ENCODE measurements around the gene PTGR3.
"Not testable (repeated sequence)": the region's sequence is repeated elsewhere in the genome, so short reads cannot be mapped to it uniquely, and the experiment has no call there.

PTGR3 gene

DNA sequence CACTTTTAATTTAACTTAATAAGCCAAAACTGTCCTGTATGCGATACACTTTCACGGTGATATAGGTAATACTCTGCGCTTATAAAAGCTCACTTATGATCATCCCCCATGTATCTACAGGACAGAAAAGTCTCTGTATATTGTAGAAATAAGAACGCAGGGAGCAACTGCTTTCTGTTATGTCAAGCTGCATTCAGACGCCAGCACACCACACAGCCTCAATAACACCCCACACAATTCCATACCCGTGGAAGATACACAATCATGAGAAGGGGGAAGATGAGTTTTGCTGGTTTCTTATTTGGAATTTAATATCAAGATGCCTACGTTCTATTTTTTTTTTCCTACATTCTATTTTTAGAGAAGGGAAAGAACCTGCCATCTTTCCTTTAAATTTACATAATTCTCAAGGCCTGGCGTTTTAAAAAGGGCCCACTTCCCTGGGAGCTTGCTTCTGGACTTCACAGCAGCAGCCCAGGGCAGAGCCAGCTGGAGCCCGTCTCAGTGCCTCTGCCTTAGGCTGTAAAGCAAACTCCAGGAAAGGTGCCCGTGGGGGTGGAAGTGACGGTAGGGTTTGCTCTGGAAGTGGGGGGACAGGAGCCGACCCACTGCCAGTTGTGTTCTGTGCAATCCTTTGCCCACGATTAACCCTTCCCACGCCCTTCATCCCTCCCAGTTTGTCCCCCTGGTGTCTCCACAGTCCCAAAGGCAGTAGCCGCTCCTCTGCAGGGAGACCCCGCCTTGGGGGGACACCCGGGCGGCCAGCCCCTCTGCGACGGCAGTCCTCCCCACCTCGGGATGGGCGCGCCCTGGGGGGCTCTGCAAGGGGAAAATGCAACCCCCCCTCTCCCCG lies 5.3 kb downstream of the PTGR3 start:
- DNase-seq (ENCODE audit: low read depth, low spot score) = no peak

DNA sequence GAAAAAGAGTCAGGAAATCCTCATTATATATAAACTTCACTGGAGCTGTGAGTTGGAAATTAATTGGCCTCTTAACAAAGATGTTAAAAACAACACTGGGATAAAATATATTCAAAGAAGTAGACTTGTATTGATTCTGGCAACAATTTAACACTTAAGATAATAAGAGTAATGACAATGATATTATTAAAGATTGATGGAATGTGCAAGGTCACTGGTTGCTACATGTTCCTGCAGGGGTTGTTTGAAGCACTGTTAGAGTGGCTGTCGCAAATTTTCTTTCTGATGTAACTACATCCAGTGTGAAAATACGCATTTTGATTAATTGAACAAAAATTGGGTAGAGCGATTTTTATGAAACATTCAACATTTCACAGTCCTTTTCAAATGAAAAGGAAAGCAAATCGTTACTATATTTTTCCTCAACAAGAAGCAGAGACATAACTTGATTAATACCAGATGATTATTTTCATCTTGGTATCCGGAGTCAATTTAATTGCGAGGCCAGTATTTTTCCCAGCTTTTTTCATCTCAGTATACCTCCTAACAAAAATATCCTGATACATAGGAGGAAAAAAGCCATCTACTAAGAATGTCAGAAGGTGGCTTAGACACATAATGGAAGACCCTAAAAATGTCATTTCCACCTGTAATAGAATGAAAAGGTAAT lies 6.1 kb downstream of the PTGR3 start:
- DNase-seq (ENCODE audit: low read depth, low spot score) = no peak

DNA sequence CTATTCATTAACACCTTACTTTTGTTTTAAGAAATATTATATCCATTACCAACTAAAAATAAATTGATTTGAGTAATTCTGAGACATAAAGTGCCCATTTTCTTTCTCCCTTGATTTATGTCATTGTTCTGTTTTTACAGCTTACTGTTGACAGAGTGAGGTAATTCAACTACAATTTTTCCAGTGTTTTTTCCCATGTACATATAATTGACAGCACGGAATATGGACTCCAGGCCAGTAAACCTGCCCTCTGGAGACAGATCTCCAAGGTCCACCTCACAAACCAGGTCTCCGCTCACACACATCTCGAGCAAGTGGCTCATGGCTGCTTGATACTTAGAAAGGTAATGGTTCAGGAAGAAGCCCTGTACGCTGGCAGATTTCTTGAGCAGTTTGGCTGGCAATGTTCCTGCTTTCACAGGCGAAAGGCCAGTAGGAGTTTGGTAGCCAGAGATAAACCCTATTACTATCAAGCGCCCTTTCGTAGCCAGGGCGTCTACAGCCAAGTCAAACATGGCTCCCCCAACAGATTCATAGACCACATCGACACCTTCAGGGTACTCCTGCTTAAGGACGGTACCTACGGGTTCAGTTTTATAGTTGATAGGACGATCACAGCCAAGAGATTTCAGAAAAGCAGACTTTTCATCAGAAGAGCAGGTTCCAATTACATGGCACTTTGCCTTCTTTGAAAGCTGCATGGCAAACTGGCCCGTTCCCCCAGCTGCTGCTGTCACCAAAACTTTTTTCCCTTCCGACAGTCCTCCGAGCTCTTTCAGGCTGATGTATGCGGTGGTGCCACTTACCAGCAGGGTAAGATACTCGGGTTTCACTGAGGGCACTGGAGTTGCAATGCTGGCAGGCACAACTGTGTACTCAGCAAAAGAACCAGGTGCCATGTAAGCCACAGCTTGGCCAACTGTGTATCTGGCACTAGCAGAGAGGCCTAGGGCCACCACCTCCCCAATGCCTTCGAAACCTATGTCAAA lies 7.4 kb downstream of the PTGR3 start:
- DNase-seq (ENCODE audit: low read depth, low spot score) = no peak

DNA sequence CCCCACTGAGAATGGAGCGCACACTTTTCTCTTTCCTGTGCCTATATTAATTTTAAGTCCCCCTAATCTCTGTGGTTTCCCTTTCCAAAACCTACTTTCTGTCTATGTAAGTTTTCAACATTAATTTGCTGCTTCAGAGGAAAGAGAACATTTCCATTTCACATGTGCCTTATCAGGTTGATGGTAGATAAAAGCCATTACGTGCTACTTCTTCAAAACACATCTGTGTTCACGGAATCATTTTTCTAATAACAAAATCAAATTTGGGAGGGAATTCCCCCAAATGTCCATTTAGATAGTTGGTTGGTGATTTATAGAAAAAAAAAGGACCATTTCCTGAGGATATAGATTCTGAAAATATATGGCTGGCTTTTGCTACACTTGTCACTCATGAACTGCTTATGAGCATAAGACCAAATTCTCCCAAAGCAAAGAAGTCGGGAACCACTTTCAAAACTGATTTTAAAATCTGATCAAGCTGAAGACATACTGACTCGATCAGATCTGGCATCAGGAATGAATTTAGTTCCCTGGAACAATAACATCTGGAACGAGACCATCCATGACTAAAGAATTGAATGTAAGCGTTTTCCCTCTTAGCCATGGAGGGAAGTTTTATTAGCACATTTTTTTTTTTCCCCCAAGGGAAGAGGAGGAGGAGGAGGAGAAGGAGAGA lies 8.2 kb downstream of the PTGR3 start:
- DNase-seq (ENCODE audit: low read depth, low spot score) = no peak

DNA sequence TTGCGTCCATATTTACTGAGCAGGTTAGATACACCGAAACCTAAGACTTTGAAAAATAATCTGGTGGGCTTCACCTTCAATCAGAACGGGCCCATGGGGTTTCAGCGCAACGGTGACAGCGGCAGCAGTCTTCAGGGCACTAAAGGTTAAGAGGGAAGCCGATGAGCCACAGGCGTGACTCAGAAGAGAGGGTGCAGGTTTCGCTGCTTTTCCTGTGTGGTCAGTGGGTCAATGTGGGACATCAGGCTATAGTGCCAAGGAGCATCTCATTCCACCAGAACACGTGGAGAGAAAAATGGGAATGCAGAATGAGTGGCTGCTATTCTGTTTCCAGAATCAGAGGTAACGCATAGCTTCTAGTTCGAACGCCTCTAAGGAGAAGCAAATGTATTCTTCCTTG lies 8.9 kb downstream of the PTGR3 start:
- no peak for DNase-seq (ENCODE audit: low read depth, low spot score)

DNA sequence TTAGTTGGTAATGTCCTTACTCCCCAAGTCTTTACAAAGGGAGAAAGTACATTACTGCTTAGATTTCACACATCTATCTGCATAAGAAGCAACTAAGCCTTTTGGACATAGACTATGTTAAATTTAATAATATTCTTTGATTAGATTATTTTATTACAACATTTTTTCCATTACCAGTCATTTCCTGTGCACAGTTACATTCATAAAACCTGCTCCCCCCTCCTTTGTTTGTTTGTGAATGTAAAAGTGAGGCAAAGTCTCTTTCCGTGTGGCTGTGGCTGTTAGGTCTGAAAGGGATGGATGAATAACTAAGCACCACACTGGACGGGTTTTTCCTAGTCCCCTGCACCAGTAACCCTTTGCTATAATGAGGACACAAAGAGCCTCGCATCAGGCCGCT lies 9.6 kb downstream of the PTGR3 start:
- DNase-seq (ENCODE audit: low read depth, low spot score) = no peak

DNA sequence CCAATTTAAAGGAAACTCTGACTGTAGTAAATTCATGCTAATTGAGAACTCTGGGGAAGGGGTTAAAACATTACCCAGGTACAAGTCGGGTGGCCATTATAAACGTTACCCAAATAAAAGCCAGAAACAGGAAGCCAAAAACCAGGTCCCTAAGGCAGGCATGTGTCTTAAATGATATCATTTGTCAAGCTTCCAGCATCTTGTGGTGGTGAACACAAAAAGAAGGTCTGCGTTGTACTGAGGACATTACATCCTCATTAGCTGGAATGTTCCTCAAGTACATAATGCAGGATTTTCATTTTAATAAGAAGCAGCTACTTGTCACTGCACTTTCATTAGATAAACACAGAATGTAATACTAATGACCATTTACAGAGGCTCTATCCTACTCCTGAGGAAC lies 10.9 kb downstream of the PTGR3 start:
- DNase-seq (ENCODE audit: low read depth, low spot score) = no peak

DNA sequence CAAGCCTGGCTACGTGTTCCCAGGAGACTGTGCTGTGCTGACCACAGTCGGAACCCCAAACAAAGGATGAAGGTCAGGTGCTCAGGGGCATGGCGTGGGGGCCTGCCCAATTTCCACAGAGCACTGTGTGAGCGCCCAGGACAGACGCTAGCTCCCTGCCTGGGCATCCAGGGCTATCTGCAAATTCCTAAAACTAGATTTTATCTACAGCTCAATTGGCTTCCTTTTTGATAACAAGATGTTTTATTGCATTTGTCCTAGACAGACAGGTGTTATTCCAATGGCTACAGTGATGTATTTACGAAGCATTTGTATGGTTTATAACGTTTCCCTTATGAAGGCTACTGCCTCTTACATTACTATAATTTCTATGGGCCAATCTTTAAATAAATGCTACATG lies 16.0 kb downstream of the PTGR3 start:
- DNase-seq (ENCODE audit: low read depth, low spot score) = no peak

DNA sequence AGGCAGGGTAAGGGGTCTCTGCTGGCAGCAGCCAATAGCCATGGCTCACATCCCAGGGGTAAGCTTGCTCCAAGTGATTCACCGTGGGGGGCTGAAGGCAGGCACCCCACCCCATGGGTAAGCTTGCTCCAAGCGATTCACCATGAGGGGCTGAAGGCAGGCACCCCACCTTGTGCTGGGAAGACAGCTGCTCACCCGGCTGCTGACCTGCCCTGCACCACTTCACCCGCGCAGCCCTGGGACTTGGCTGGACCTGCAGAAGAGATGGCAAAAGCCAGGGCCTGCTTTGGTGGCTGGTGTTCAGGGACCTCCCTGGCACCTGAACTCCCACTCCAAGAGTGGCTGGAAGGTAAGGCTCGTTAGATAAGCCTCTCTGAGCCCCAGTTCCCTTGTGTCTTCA lies 19.2 kb downstream of the PTGR3 start:
- DNase-seq (ENCODE audit: low read depth, low spot score) = no peak

DNA sequence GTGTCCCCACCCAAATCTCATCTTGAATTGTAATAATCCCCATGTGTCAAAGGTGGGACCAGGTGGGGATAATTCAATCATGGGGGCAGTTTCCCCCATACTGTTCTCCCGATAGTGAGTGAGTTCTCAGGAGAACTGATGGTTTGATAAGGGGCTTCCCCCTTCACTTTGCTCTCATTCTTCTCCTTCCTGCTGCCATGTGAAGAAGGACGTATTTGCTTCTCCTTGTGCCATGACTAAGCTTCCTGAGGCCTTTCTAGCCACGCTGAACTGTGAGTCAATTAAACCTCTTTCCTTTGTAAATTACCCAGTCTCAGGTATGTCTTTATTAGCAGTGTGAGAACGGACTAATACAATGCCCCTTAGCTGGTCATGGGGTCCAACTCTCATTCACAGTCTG lies 21.2 kb downstream of the PTGR3 start:
- not testable (repeated sequence) for DNase-seq (ENCODE audit: low read depth, low spot score)

DNA sequence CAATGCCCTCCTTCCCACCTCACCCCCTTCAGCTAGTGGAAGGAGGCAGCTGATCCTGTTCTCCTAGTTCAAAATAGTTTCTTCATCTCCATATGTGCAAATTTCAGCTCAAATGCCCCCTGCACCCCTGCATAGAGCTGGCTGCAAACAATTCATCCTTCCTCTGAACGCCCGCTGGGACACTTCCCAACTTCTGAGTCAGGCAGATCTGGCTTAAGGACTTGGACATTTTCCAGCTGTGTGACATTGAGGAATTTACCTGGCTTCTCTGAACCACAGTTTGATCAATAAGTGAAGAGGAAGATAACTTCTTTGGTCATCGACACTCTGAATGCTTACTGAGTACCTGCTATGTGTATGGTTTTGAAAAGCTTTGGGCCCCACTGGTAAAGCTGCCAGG lies 23.5 kb downstream of the PTGR3 start:
- DNase-seq (ENCODE audit: low read depth, low spot score) = no peak

DNA sequence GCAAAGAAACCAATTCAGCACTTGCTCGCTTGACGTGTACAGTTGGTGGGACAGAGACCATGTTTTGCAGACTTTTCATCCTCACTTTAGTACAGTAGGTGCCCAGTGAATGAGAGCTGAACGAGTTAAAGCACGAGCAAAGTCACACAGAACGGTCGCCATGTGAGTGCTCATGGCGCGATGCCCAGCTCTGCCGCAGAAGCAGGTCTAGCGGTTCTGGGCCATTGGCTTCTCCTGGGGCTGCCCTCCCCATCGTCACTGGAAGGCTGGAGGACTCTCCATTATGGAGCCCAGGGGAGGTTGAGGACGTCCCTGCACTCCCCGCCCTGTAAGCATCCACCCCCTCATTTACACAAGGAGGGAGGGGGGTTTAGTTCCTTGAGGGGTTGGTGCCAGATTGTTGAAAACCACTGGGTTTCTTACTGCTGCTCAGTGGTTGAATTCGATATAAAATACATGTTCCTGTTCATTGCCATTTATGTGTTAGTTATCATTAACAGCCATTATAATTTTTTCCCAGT lies 24.9 kb downstream of the PTGR3 start:
- no peak for DNase-seq (ENCODE audit: low read depth, low spot score)

DNA sequence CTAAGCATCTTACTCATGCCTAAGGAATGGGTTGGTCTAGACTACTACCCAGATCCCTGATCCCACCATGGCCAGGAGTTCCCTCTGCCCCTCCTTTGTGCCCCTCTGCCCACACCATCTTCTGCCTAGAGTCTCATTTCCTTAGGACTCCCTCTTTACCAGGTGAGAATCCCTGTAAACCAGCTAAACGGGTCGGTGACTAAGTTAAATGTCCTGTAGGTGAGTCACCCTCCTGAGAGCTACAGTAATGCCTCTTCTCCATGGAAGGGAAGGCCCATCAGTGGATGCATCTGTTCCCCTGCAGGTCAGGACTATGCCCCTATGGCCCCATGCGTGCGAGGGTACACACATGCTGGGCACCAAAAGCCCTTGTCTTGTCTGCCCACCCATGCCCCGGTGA lies 25.4 kb downstream of the PTGR3 start:
- no peak for DNase-seq (ENCODE audit: low read depth, low spot score)

DNA sequence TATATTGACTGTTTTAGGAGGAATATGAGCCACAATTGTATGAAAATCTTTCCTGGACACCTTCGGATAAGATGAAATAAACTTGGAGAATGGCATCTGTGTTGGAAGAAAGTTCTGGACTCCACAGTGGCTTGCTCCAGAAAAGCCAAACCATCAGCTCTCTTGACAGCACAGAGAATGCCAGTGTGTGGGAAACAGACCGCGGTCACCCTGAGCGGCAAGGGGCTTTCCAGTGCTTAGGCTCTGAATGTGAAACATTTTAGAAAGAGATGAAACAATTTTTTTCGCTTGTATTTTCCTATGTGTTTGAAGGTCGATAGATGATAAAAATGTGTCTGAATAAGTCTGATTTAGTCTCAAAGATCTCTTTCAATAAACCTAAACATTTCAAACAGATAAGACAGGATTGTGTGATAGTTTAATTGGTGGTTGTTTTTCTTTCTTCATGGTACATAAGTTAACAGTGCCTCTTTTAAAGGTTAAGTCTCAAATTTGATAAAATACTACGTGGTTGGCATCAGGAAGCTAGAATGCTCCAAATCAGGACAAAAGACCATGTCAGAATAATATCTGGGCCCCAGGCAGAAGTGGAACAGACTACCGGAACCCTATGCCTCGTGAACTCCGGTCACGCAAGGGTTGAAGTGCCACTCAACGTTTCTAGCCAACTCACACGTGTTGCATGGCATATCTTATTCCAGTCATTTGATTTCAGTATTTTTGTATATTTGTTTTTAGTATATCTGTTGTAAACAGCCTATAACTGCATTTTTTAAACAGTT lies 28.9 kb downstream of the PTGR3 start:
- DNase-seq (ENCODE audit: low read depth, low spot score) = no peak

DNA sequence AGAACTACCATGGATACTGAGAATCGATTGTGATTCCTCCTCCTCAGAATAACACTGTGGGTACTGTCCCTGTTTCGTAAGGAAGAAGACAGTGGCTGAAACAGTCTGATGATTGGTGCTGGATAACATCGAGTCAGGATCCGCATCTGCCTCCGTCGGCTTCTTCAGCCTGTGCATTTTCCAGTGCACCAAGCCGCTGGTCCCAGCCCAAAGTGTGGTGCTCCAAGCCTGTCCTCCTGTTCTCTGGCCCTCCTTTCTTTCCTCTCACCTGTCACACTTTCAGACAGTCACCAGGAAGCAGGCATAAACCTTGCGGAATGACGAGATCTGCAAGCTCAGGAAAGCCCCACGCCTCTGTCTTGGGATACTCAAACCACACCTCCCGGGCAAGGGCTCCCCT lies 30.6 kb downstream of the PTGR3 start:
- no peak for DNase-seq (ENCODE audit: low read depth, low spot score)

DNA sequence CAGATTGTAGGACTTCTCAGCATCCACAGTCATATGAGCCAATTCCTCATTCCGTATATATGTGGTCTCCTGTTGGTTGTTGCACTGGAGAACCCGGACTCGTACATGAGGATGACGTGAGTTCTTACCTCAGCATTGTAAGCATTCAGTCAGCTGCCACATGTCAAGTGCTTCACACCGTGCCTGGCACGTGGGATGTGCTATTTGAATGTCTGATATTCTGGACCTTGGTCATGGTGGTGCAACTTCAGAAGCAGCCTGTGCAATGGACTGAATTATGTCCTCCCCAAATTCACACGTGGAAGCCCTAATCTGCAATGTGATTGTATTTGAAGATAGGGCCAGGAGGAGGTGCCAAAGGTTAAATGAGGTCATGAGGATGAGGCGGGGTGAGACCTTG lies 32.1 kb downstream of the PTGR3 start:
- no peak for DNase-seq (ENCODE audit: low read depth, low spot score)

DNA sequence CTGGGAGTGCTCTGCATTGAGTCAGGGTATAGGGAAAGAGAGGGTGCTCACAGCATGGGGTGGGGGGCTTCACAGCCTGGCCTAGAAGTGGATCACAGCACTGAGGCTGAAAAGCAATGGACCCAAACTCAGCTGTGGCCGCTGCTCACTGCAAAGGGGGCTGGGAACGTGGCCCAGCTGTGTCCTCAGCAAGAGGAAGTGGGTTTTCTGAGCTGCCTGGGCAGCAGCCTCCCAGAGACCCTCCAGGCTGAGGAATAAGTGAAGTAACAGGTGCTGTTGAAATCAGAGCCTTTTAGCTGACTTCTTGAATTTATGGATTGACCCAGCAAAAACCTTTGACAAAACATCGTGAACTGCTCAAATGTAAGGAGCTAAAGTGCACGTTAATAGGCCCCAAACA lies 35.2 kb downstream of the PTGR3 start:
- DNase-seq (ENCODE audit: low read depth, low spot score) = no peak

DNA sequence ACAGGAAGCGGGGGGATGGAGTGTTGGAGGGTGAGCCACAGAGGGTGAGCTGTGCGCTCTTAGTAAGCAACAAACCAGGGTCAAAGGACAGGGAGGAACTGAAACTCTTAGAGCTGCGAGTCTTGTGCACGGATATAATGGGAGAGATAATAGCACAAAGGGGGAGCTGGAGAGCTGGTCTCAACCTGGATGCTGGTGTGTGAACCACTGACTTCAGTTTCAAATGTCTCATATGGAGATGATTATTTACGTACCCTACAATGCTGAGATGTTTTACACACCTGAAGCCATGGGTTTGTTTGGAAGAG lies 35.9 kb downstream of the PTGR3 start:
- no peak for DNase-seq (ENCODE audit: low read depth, low spot score)

DNA sequence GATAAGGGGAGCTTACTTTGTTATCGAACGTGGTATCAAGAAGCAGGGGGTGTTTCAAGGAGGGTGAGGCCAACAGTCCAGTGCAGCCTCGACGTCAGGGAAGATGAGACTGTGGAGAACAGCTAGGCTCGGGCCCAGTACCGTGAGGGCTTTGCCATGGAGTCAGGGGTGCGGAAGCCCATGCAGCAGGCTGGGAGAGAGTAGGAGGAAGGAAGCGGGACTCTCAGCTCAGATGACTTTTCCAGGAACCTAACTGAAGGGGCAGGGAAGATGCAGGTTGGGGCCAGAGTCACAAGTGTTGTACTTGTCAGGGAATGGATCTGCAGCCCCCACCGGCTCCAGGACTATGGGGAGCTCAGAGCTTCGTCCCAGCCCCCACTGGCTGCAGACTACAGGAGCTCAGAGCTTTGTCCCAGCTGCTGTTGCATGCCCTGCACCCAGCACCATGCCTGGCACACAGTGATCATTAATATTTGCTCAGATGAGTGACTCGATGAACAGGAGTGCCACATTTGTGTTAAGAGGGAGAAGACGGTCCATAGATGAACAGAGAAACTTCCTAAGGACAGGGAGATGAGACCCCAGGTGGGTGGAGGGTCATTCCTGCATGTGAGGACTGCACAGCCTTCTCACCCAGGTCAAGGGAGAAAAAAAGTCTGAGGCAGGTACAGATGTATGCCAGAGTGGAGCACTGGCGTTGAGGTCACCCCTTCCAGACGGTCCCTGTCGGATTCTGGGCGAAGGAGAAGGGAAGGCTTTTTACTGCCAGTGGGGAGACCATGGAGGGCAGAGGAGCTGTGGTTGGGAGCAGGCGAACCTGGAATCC lies 36.4 kb downstream of the PTGR3 start:
- DNase-seq (ENCODE audit: low read depth, low spot score) = no peak

DNA sequence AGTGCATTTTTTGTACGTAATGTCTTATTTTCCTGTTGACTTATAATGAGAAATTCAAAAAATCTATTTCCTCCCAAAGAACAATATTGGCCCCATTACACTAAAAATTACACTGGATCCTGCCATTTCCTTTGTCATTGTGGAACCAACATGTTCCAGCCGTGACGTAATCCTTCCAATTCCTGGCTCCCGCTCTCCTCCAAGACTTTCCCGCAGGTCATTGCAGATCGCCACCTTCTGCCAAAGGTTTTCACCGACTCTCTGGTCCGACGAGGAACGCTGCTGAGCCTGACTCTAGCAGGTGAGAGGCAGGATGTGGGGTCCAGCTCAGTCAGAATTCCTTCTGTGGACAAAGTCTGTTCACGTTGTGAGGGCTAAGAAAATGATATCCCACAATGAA lies 38.0 kb downstream of the PTGR3 start:
- DNase-seq (ENCODE audit: low read depth, low spot score) = no peak

All from activated CD4-positive, CD25-positive, alpha-beta regulatory T cell treated with anti-CD3 and anti-CD28 coated beads, Interleukin-2, amount 50 U/mL, for 16 hours (primary cell).